Measurements from ENCODE around the gene GDPD4.

GDPD4 gene

GRCh38 chr11:77316733-77317342 is 15.4 kb upstream of the GDPD4 start:
- no peak for DNase-seq (ENCODE audit: low read depth)
- no peak for TF ChIP-seq CTCF (conservative IDR thresholded peaks at IDR 0.05; ENCODE audit: low read depth, low read length)

GRCh38 chr11:77312107-77312506 is 10.6 kb upstream of the GDPD4 start:
- no peak for DNase-seq (ENCODE audit: low read depth)
- no peak for TF ChIP-seq CTCF (conservative IDR thresholded peaks at IDR 0.05; ENCODE audit: low read depth, low read length)
- H3K4me3 ChIP-seq (ENCODE audit: low read depth, low read length): no peak overlapping the region

More at GRCh38 chr11:77316733-77317342, 15.4 kb upstream of the GDPD4 start:
- no peak overlapping the region for H3K4me3 ChIP-seq (ENCODE audit: low read depth, low read length)

GRCh38 chr11:77311701-77312100 is 10.2 kb upstream of the GDPD4 start:
- no peak for DNase-seq (ENCODE audit: low read depth)
- TF ChIP-seq CTCF (conservative IDR thresholded peaks at IDR 0.05; ENCODE audit: low read depth, low read length): no peak
- no peak overlapping the region for H3K4me3 ChIP-seq (ENCODE audit: low read depth, low read length)

GRCh38 chr11:77310721-77311120 is 9.2 kb upstream of the GDPD4 start:
- no peak for TF ChIP-seq CTCF (conservative IDR thresholded peaks at IDR 0.05; ENCODE audit: low read depth, low read length)
- DNase-seq (ENCODE audit: low read depth): no peak
- no peak overlapping the region for H3K4me3 ChIP-seq (ENCODE audit: low read depth, low read length)

GRCh38 chr11:77309401-77310085 is 8.1 kb upstream of the GDPD4 start:
- H3K4me3 ChIP-seq (ENCODE audit: low read depth, low read length): no peak overlapping the region
- DNase-seq (ENCODE audit: low read depth): no peak
- no peak for TF ChIP-seq CTCF (conservative IDR thresholded peaks at IDR 0.05; ENCODE audit: low read depth, low read length)

GRCh38 chr11:77308838-77309237 is 7.4 kb upstream of the GDPD4 start:
- TF ChIP-seq CTCF (conservative IDR thresholded peaks at IDR 0.05; ENCODE audit: low read depth, low read length): no peak
- DNase-seq (ENCODE audit: low read depth): no peak

GRCh38 chr11:77303328-77303727 is 1.8 kb upstream of the GDPD4 start:
- no peak for DNase-seq (ENCODE audit: low read depth)
- no peak for TF ChIP-seq CTCF (conservative IDR thresholded peaks at IDR 0.05; ENCODE audit: low read depth, low read length)

More at GRCh38 chr11:77308838-77309237, 7.4 kb upstream of the GDPD4 start:
- no peak overlapping the region for H3K4me3 ChIP-seq (ENCODE audit: low read depth, low read length)

More at GRCh38 chr11:77303328-77303727, 1.8 kb upstream of the GDPD4 start:
- H3K4me3 ChIP-seq (ENCODE audit: low read depth, low read length): no peak overlapping the region

Measured in choroid plexus epithelial cell (primary cell).